SH-SY5Y (cell line): ENCODE results near the gene EPAS1.

Experiments
- GATA2 ChIP-seq: IDR thresholded peaks from 2 replicates; pipeline ENCODE4 v1.6.1; 2011; ENCODE audit warnings: mild to moderate bottlenecking, low read depth, low read length
- GATA3 ChIP-seq: IDR thresholded peaks from 2 replicates; pipeline ENCODE4 v1.6.1; 2011; ENCODE audit warnings: low read depth, mild to moderate bottlenecking, low read length, moderate library complexity

DNA sequence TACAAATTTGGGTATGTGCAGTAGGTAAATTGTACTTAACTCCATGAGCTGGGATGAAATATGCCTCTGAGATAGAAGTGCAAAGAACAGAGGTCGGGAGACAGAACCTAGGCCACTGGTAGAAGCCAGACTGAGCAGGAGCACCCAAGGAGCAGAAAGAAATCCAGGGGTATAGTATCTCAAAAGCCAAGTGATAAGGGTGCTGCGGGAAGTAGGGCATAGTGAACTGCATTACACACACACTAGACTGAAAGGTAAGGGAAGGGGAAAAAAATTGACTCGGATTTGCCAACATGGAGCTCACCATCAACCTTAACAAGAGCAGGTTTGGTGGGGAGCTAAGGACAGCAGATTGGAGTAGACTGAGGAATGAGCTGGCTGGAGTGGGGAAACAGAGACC lies 92.8 kb downstream of the EPAS1 start:
- TF ChIP-seq GATA3 (no peak), GATA2 (no peak)
